SW480 (cell line): Measurements from ENCODE around the gene ITPR2.
"Not testable (repeated sequence)": the region's sequence is repeated elsewhere in the genome, so short reads cannot be mapped to it uniquely, and the experiment has no call there.

Experiments used
- DNase-seq: peaks from one replicate; pipeline ENCODE4 v3.0.0-alpha.2; 2016; ENCODE audit warnings: low spot score

The ITPR2 gene

GRCh38 chr12:26786865-26787514 is 46.0 kb downstream of the ITPR2 start:
- DNase-seq = no peak

DNA sequence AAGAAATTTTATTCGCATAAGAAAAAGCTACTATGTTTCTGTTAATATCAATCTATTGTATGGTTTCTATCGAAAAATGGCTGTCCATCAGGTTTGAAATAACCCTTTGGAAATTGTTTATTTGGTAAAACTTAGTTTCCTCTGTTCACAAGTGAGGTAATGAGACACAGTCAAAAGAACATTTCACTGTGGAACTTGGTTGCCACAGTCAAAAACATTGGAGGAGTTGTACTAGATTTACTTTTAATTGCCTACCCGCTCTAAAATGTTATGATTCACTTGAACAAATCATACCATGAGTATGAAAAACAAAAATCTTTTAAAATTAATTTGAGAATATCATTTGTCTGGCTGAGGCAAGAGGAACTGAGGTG is 46.5 kb downstream of the ITPR2 start:
- DNase-seq = no peak

DNA sequence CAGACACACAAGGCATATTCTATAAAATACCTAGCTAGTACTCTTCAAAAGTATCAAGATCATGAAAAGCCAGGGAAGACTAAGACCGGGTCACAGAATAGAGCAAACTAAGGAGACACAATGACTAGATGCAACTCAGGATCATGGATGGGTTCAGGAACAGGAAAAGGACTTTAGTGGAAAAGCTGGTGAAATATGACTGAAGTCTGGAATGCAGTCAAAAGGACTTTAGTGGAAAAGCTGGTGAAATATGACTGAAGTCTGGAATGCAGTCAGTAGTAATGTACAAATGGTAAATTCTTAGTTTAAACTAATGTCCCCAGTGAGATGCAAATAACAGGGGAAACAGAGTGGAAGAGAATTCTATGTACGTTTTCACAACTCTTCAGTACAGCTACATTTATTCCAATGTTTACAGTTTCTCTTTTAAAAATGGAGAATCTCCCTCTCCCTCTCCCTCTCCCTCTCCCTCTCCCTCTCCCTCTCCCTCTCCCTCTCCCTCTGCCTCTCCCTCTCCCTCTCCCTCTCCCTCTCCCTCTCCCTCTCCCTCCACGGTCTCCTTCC is 49.1 kb downstream of the ITPR2 start:
- not testable (repeated sequence) for DNase-seq

- no peak for DNase-seq
Measured at GRCh38 chr12:26783131-26783526, 49.9 kb downstream of the ITPR2 start.

GRCh38 chr12:26782372-26783130 is 50.4 kb downstream of the ITPR2 start:
- no peak for DNase-seq

DNA sequence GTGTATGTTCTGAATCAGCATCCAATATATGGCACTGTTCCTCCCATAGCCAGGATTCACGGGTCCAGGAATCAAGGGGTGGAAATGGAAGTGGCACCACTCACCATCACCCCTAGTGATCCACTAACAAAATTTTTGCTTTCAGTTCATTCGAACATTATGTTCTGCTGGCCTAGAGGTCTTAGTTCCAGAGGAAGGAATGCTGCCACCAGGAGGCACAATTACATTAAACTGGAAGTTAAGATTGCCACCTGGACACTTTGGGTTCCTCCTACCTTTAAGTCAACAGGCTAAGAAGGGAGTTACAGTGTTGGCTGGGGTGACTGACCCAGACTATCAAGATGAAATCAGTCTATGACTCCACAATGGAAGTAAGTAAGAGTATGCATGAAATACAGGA is 52.3 kb downstream of the ITPR2 start:
- not testable (repeated sequence) for DNase-seq

DNA sequence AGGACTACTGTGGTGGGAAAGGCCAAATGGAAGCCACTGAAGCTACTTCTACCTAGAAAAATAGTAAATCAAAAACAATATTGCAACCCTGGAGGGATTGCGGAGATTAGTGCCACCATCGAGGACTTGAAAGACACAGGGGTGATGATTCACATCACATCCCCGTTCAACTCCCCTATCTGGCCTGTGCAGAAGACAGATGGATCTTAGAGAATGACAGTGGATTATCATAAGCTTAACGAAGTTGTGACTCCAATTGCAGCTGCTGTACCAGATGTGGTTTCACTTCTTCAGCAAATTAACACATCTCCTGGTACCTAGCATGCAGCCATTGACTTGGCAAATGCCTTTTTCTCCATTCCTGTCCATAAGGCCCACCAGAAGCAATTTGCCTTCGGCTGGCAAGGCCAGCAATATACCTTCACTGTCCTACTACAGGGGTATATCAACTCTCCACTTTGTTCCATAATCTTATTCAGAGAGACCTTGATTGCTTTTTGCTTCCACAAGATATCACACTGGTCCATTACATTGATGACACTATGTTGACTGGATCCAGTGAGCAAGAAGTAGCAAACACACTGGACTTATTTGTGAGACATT is 54.7 kb downstream of the ITPR2 start:
- DNase-seq = not testable (repeated sequence)

DNA sequence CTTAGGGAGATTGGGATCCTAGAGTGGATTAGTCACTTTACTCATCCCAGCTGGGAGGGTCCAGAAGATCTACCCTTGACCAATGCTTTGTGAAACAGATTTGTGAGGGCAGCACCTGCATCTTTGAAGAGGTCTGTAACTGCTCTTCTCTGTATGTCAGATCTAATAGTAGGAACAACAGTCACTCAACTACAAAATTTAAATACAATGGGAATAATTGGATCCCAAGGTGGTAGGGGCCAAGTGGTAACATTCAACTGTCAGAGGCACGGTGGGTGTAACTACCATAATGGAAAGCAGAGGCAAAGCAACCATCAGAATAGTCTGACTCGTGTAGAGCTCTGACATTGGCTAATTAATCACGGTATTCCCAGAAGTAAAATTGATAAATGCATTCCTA is 55.8 kb downstream of the ITPR2 start:
- DNase-seq = no peak

GRCh38 chr12:26775991-26776390 is 57.0 kb downstream of the ITPR2 start:
- not testable (repeated sequence) for DNase-seq

DNA sequence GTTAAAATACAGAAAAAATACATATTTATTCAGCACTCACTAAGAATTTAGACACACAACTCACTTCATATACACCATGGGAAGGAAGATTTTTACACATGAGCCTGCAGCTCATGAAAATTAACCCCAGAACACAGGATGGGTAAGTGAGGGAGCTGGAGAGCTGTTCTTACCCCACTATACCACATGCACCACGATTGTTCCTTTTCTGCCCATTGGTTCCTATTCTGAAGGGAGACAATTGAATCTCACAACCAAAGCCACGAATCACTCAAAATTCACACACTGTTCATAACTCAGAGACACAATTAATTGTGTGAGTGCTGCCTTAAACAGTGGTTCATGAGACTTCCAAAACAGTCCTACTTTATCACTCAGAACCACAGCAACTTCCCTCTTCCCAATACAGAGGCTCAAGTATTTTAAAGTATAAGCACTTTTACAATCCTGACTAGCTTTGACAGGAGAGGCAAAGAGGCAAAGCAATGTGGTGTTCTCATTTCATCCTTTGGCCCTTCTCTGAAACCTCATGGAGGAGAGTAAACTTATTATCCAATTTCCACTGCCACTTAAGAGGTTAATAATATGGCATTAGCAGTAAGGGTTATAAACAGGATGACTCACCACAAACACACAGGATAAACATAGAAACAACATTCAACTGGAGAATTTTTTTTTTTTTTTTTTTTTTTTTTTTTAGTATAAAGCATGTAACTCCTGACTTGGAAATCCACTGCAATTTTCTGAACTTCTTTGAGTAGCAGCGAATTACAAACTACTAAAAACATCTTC is 59.5 kb downstream of the ITPR2 start:
- peak; percentile 88 for DNase-seq

- DNase-seq = no peak
Measured at GRCh38 chr12:26771861-26772260, 61.1 kb downstream of the ITPR2 start.

DNA sequence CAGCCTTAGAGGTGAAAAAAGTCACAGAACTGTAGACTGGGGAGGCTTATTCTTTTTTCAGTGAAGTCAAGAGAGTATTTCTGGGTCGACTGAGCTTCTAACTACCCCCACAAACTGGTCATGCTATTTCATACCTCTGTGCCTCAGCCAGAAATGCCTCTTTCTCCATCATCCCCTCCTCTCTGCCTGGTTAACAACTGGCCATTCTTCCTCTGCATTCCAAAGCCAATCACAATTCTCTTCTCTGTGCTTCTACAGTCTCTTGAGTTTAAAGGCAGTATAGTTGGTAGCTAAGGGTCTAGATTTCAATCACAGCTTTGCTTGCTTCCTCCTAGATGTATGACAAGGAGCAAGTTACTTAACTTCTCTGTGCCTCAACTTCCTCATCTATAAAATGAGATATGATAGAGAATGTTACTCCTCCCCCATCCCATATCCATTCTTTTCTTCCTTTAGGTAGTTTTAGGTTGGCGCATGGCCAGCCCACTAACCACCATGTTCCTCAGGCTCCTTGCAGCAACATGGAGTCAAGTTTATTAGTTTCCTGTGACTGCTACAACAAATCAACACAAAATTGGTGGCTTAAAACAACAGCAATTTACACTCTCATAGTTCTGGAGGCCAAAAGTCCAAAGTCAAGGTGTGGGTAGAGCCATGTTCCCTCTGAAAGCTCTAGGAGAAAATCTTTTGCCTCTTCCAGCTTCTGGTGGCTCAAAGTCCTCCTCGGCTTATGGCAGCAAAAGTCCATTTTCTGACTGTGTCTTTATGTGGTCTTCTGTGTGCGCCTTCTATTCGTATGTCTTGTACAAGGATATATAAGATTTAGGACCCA is 62.5 kb downstream of the ITPR2 start:
- DNase-seq = no peak

DNA sequence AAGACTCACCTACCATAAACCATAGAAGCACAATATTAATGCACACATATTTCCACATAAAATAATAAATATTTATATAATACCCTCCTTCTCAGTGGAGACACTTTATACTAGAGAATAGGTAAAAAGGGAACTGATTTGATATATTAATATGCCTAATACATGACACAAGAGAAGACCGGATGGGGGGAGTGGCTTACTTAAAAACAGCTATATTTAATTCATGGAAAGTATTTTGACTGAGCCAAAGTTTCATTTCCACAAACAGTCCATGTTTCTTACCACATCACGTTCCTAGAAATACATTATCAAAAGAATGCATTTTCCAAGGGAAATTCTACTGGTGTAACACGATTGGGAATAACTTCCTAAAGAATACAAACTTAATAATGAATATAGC is 63.4 kb downstream of the ITPR2 start:
- no peak for DNase-seq

DNA sequence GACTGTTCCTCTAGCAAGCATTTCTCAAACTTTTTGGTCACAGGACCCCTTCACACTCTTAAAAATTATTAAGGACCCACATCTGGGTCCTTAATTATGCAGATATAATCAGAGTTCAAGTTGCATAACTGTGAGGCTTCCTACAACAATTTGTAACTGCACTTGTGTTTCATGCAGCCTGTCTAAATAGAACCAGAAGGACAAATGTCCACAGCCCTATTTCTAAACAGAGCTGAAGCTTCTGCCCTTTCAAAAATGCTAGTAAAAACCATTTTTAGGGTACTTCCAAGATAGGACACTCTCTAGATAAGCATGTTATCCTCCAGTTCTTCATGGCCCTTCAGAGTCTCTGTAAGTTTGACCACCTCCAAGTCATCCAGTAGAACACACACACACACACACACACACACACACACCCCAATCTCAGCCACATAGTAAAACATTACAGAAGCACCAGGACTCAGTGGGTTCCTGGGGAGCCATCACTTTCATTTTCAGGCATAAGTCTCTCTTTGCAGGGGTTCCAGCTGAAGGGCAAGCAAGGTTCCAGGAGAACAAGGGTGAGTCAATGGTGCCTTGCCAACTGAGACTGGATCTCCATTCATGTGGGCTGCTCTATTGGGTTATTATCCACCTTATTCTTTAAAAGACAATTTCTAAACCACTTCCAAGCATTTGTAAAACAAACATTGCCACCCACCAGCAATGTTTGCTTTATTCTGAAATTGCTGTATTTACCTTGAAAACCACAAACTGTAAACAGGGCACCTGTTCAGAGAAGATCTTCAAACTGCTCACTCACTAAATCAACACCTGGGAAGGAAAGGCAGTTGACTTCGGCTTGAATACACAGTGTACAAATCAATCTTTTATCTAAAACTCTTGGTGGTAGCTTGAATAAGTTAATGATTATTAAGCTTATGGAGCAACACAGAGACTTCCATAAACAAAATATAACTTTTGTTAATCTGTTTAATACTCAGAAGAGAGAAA is 64.1 kb downstream of the ITPR2 start:
- DNase-seq = peak; percentile 100

DNA sequence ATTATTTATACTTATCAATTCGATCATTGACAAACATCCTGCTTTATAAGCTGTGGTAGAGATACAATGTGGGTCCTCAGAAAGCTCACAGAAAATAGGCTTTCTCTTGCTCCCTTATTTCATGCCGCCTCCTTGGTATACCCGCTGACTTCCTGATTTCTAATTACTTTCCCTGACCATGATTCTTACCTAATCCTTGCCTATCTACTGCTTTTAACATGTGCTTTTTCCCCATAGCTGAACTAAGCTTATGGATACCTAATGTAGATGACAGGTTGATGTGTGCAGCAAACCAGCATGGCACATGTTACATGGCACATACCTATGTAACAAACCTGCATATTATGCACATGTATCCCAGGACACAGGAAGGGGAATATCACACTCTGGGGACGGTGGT is 65.1 kb downstream of the ITPR2 start:
- DNase-seq = no peak

GRCh38 chr12:26767116-26767515 is 65.9 kb downstream of the ITPR2 start:
- no peak for DNase-seq

GRCh38 chr12:26762186-26762585 is 70.8 kb downstream of the ITPR2 start:
- DNase-seq = no peak

GRCh38 chr12:26761775-26762174 is 71.2 kb downstream of the ITPR2 start:
- DNase-seq = no peak

GRCh38 chr12:26760657-26761293 is 72.2 kb downstream of the ITPR2 start:
- DNase-seq = no peak

DNA sequence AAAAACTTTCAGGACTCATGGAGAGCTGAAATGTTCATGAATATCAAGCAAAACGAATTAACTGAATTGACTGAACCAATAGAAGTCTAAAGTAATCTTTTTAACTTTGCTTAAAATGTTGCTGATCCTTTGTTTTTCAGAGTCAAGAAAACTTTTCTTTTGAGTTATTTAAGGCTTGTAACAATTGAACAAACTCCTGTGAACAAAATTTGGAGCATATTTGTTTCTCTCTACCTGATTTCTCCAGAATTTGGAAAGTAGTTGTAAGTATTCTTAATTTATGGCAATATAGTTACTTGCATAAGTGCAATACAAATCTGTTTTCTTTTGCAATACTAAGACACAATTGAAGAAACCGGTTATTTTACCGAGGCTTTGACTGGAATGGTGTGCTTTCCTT is 77.6 kb downstream of the ITPR2 start:
- not testable (repeated sequence) for DNase-seq
